SK-N-SH (cell line): Measurements from ENCODE around the gene MIF4GD. TPM values are rescaled to one million over a fixed set of nuclear protein-coding genes. Genes with fewer than 3 reads are reported as not detected.
A peak's percentile ranks its signal among the peaks of the same experiment; 100 is the strongest.

Experiments used
- CTCF ChIA-PET: fragments of 300-600, 350-600 bp; formaldehyde crosslinking; extraction: SDS; loops from one replicate; lab custom pipeline; 2021; lab: Yijun Ruan, JAX
- POLR2A ChIA-PET: fragments of 350-600 bp; sonication (Branson Sonifier 250); formaldehyde crosslinking; extraction: SDS; loops from one replicate; lab custom pipeline; 2020; ENCODE audit warnings: antibody characterized with exemption, inconsistent platforms; lab: Yijun Ruan, JAX
- DNase-seq: peaks from one replicate; pipeline ENCODE4 v3.0.0; 2012
- H2AFZ ChIP-seq: fragments of 200-600 bp; sonication (generic); 2 replicates; pipeline ENCODE4 v1.8.1; 2016; ENCODE audit warnings: antibody characterized with exemption, mild to moderate bottlenecking, low read depth
- H3F3A ChIP-seq: fragments of 200-600 bp; sonication (generic); replicated peaks from 2 replicates; pipeline ENCODE3; 2016; ENCODE audit warnings: antibody characterized with exemption, mild to moderate bottlenecking; ENCODE audit not compliant: insufficient read depth
- H3K27ac ChIP-seq, 2 experiments: fragments of 200-500 bp in 1 of 2; fragments of 200-600 bp in 1 of 2; sonication (Bioruptor generic) in 1 of 2; sonication (generic), shearing (Covaris generic) in 1 of 2; 2 replicates each; pipeline versions ENCODE4 v1.5.1 to v1.6.1; 2014 to 2016; ENCODE audit warnings: low read depth in 2 of 2, inconsistent platforms in 1 of 2, low read length in 1 of 2, mild to moderate bottlenecking in 1 of 2, mixed read lengths in 1 of 2
- H3K27me3 ChIP-seq: fragments of 200-600 bp; sonication (generic), shearing (Covaris generic); 2 replicates; pipeline ENCODE4 v1.6.1; 2016; ENCODE audit warnings: mixed run types; ENCODE audit not compliant: insufficient read depth
- H3K36me3 ChIP-seq, 2 experiments: fragments of 200-500 bp in 1 of 2; fragments of 200-600 bp in 1 of 2; sonication (Bioruptor generic) in 1 of 2; sonication (generic) in 1 of 2; replicated peaks in 1 of 2; 2 replicates each; pipeline versions ENCODE3 to v1.5.1; 2014 to 2016; ENCODE audit warnings: low read length in 1 of 2, mild to moderate bottlenecking in 1 of 2; ENCODE audit not compliant: insufficient read depth in 2 of 2, control insufficient read depth in 1 of 2
- H3K4me1 ChIP-seq, 2 experiments: fragments of 200-500 bp in 1 of 2; fragments of 200-600 bp in 1 of 2; sonication (Bioruptor generic) in 1 of 2; sonication (generic), shearing (Covaris generic) in 1 of 2; 2 replicates each; pipeline versions ENCODE4 v1.5.1 to v1.6.1; 2014 to 2016; ENCODE audit warnings: low read depth in 1 of 2, low read length in 1 of 2, mixed run types in 1 of 2; ENCODE audit not compliant: insufficient read depth in 2 of 2, control insufficient read depth in 1 of 2
- H3K4me2 ChIP-seq: fragments of 200-600 bp; sonication (generic), shearing (Covaris generic); 2 replicates; pipeline ENCODE4 v1.6.1; 2017; ENCODE audit warnings: mixed run types
- H3K4me3 ChIP-seq, 2 experiments: fragments of 200-500 bp in 1 of 2; fragments of 200-600 bp in 1 of 2; sonication (Bioruptor generic) in 1 of 2; sonication (generic), shearing (Covaris generic) in 1 of 2; 2 replicates each; pipeline versions ENCODE4 v1.5.1 to v1.8.1; 2014 to 2016; ENCODE audit warnings: low read depth in 2 of 2, inconsistent platforms in 1 of 2, low read length in 1 of 2, mild to moderate bottlenecking in 1 of 2, mixed read lengths in 1 of 2, moderate library complexity in 1 of 2
- H3K79me2 ChIP-seq: fragments of 200-600 bp; sonication (generic); 2 replicates; pipeline ENCODE4 v1.8.1; 2017; ENCODE audit warnings: mild to moderate bottlenecking; ENCODE audit not compliant: insufficient read depth
- H3K9ac ChIP-seq: fragments of 200-600 bp; sonication (generic); 2 replicates; pipeline ENCODE4 v1.6.1; 2017; ENCODE audit warnings: mixed run types
- H3K9me2 ChIP-seq: fragments of 200-600 bp; sonication (generic); 2 replicates; pipeline ENCODE4 v1.6.1; 2017; ENCODE audit warnings: mixed run types
- H3K9me3 ChIP-seq: fragments of 200-600 bp; sonication (generic); 2 replicates; pipeline ENCODE4 v1.6.1; 2017; ENCODE audit warnings: mixed run types, mild to moderate bottlenecking, moderate library complexity
- H4K20me1 ChIP-seq: fragments of 200-600 bp; sonication (generic); 2 replicates; pipeline ENCODE4 v1.6.1; 2017; ENCODE audit warnings: mild to moderate bottlenecking, mixed run types; ENCODE audit not compliant: insufficient read depth
- EP300 ChIP-seq, 2 experiments: IDR thresholded peaks; 2 replicates each; pipeline versions ENCODE4 v1.4.0 to v1.6.1; 2012; ENCODE audit warnings: borderline replicate concordance in 1 of 2, low read depth in 1 of 2, low read length in 1 of 2
- EZH2phosphoT487 ChIP-seq: fragments of 200-600 bp; sonication (generic); IDR thresholded peaks from 2 replicates; pipeline ENCODE4 v1.6.1; 2017; ENCODE audit warnings: low read depth, mixed run types, mild to moderate bottlenecking, antibody characterized with exemption, moderate library complexity, borderline replicate concordance
- FOXM1 ChIP-seq: IDR thresholded peaks from 2 replicates; pipeline ENCODE4 v1.4.0; 2012; ENCODE audit warnings: low read depth, mild to moderate bottlenecking
- GATA2 ChIP-seq: sonication (generic); formaldehyde crosslinking; IDR thresholded peaks from 2 replicates; pipeline ENCODE4 v1.5.0; 2020; ENCODE audit warnings: mild to moderate bottlenecking, missing genetic modification reagents
- IRF3 ChIP-seq: fragments of 150-350 bp; IDR thresholded peaks from 2 replicates; pipeline ENCODE4 v1.6.1; 2016; ENCODE audit warnings: mild to moderate bottlenecking, low read depth, low read length
- JUND ChIP-seq: IDR thresholded peaks from 2 replicates; pipeline ENCODE4 v1.4.0; 2012
- RFX5 ChIP-seq: IDR thresholded peaks from 2 replicates; pipeline ENCODE4 v1.6.1; 2012; ENCODE audit warnings: mild to moderate bottlenecking, improper control_type of control experiment, low read length
- TEAD4 ChIP-seq: IDR thresholded peaks from 2 replicates; pipeline ENCODE4 v1.4.0; 2012; ENCODE audit warnings: mild to moderate bottlenecking, borderline replicate concordance; ENCODE audit not compliant: insufficient read depth
- WGBS: methylation state at CpG from one replicate; pipeline ENCODE4 v1.1.6; 2017; ENCODE audit warnings: low lambda C conversion rate; 5-methylcytosine and 5-hydroxymethylcytosine counted together
- polyA plus RNA-seq, 3 experiments: library from polyadenylated mRNA; depleted of rRNA; stranded (reverse); fragments of >200 nt; gene quantifications; 2 replicates each; pipeline ENCODE4 v1.2.3, GENCODE V29; 2012

MIF4GD gene
- polyA plus RNA-seq, 1 of the 3 experiments (the other 2 are of a cell fraction), result 65.4 TPM

DNA sequence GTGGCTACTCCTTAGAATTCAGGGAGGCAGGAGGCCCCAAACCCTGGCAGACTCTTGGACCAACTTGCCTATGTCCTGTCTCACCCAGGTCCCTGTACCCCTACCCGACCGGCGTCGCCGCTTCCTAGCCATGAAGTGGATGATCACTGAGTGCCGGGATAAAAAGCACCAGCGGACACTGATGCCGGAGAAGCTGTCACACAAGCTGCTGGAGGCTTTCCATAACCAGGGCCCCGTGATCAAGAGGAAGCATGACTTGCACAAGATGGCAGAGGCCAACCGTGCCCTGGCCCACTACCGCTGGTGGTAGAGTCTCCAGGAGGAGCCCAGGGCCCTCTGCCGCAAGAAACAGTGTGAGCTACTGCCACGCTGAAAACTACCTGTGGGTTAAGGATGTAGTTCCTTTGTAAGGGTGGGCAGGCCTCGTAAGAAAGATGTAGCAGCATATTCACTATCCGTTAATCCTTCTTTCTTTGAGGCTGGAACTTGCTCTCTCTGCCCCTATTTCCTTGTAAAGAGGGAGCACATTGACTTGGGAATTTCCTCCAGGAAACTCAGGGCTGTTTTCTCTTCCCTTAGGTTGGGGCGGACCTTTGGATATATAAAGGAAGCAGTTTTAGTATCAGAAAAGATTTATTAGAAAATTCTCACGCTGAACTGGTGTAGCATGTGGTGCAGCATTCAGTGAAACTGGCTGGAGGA lies 5.3 kb downstream of the MIF4GD start:
- H3K4me1 ChIP-seq, result peaks cover 15 to 21% of the 10 kb centered on the region in 2 experiments; a peak in 2 of 4 replicates
- H4K20me1 ChIP-seq, result no peaks in the 10 kb centered on the region
- H3K79me2 ChIP-seq, result peaks cover 36% of the 10 kb centered on the region
- no peak overlapping the region for H3K4me2 ChIP-seq
- no peak overlapping the region for H2AFZ ChIP-seq
- peaks cover 33 to 35% of the 10 kb centered on the region in 2 experiments for H3K36me3 ChIP-seq
- H3K9me3 ChIP-seq, result no peaks in the 10 kb centered on the region
- H3K9me2 ChIP-seq, result no peaks in the 10 kb centered on the region
- ChIA-PET CTCF (interaction anchor here (0.7 to 1.7 kb wide), 3 partner anchors 26 to 150 kb away, joined by 3 to 6 read pairs (median 4); no protein-coding TSS in a partner anchor), POLR2A (no interaction called here)
- WGBS, result 94% methylated on average over 16 of the region's 17 CpGs
- TF ChIP-seq EZH2phosphoT487 (no peak), RFX5 (no peak)
- H3K9ac ChIP-seq, result no peak overlapping the region
- H3K4me3 ChIP-seq, result no peak overlapping the region
- peak; percentile 12 for DNase-seq
- H3K27me3 ChIP-seq, result no peaks in the 10 kb centered on the region
- H3K27ac ChIP-seq, result no peak overlapping the region
- H3F3A ChIP-seq, result no peaks in the 10 kb centered on the region

- 97% methylated on average over 4 of the region's 4 CpGs for WGBS
- POLR2A ChIA-PET, result interaction anchor here (1.8 to 3.3 kb wide), 4 partner anchors 8 to 143 kb away, joined by 10 to 67 read pairs (median 10); partner anchors contain the start of genes GRB2, MIF4GD and SLC25A19
- no peak overlapping the region for H2AFZ ChIP-seq
Observed at GRCh38 chr17:75263055-75263454, 8.0 kb downstream of the MIF4GD start.

More at GRCh38 chr17:75263055-75263454, 8.0 kb downstream of the MIF4GD start:
- CTCF ChIA-PET, result interaction anchor here (1.0 to 5.7 kb wide), 9 partner anchors 9 to 305 kb away, joined by 3 to 102 read pairs (median 10); partner anchors contain the start of genes MIF4GD, NUP85 and SLC25A19
- H3K4me1 ChIP-seq, result peaks cover 4 to 21% of the 10 kb centered on the region in 2 experiments; a peak in 2 of 4 replicates
- H3K79me2 ChIP-seq, result peaks cover 58% of the 10 kb centered on the region
- peak overlapping the region in 1 of 2 experiments; percentile 99; a peak in 1 of 4 replicates for H3K4me3 ChIP-seq
- no peaks in the 10 kb centered on the region for H3K9me2 ChIP-seq
- peak overlapping the region; percentile 97; the same call in 1 of the 2 replicates for H3K9ac ChIP-seq
- H3K27ac ChIP-seq, result no peak overlapping the region
- H3K4me2 ChIP-seq, result peak overlapping the region; percentile 95
- H3K27me3 ChIP-seq, result no peaks in the 10 kb centered on the region
- no peak for TF ChIP-seq EP300 (IDR thresholded peaks at IDR 0.05; ENCODE audit: borderline replicate concordance in 1 of 2, low read depth in 1 of 2, low read length in 1 of 2)
- TF ChIP-seq JUND, result no peak
- TF ChIP-seq TEAD4, result no peak
- no peak for TF ChIP-seq IRF3
- TF ChIP-seq FOXM1, result no peak
- TF ChIP-seq GATA2, result no peak
- TF ChIP-seq, all 33 proteins: peak for 0
- Histone ChIP-seq H4K20me1 (peaks cover 12% of the 10 kb centered on the region; the same call in 1 of the 2 replicates), H3K9me3 (no peaks in the 10 kb centered on the region), H3K36me3 (peaks cover 33 to 35% of the 10 kb centered on the region in 2 experiments), H3F3A (no peaks in the 10 kb centered on the region)
- DNase-seq, result no peak
